ENCODE results near the gene CCSER2. TPM values are rescaled to one million over a fixed set of nuclear protein-coding genes. Genes with fewer than 3 reads are reported as not detected.

The CCSER2 gene
- total RNA-seq, 1 donor from 2014 or later: 80.2 TPM

- Mint-ChIP-seq H3K9me3 (ENCODE audit: unreplicated experiment) (no peaks in the 10 kb centered on the region), H3K4me3 (ENCODE audit: unreplicated experiment) (no peak overlapping the region), H3K27ac (ENCODE audit: unreplicated experiment) (no peak overlapping the region), H3K4me1 (ENCODE audit: unreplicated experiment) (peaks cover 20% of the 10 kb centered on the region), H3K27me3 (ENCODE audit: unreplicated experiment) (no peaks in the 10 kb centered on the region), H3K36me3 (ENCODE audit: low read depth, unreplicated experiment) (peaks cover 9% of the 10 kb centered on the region)
- no peak for DNase-seq (ENCODE audit: low spot score)
- no peak for TF ChIP-seq CTCF (IDR thresholded peaks at IDR 0.05; ENCODE audit: unreplicated experiment)
Measured at GRCh38 chr10:84353052-84353803, 24.8 kb downstream of the CCSER2 start.

GRCh38 chr10:84354623-84355022 is 26.2 kb downstream of the CCSER2 start:
- Mint-ChIP-seq H3K27me3 (ENCODE audit: unreplicated experiment) (no peaks in the 10 kb centered on the region), H3K4me3 (ENCODE audit: unreplicated experiment) (no peak overlapping the region), H3K4me1 (ENCODE audit: unreplicated experiment) (peaks cover 20% of the 10 kb centered on the region), H3K36me3 (ENCODE audit: low read depth, unreplicated experiment) (no peaks in the 10 kb centered on the region), H3K9me3 (ENCODE audit: unreplicated experiment) (no peaks in the 10 kb centered on the region), H3K27ac (ENCODE audit: unreplicated experiment) (no peak overlapping the region)
- no peak for DNase-seq (ENCODE audit: low spot score)
- no peak for TF ChIP-seq CTCF (IDR thresholded peaks at IDR 0.05; ENCODE audit: unreplicated experiment)

GRCh38 chr10:84355106-84355505 is 26.7 kb downstream of the CCSER2 start:
- Mint-ChIP-seq H3K4me3 (ENCODE audit: unreplicated experiment) (no peak overlapping the region), H3K27me3 (ENCODE audit: unreplicated experiment) (no peaks in the 10 kb centered on the region), H3K9me3 (ENCODE audit: unreplicated experiment) (no peaks in the 10 kb centered on the region), H3K36me3 (ENCODE audit: low read depth, unreplicated experiment) (no peaks in the 10 kb centered on the region), H3K4me1 (ENCODE audit: unreplicated experiment) (peaks cover 20% of the 10 kb centered on the region), H3K27ac (ENCODE audit: unreplicated experiment) (no peak overlapping the region)
- no peak for DNase-seq (ENCODE audit: low spot score)
- TF ChIP-seq CTCF (IDR thresholded peaks at IDR 0.05; ENCODE audit: unreplicated experiment): no peak

- no peak for TF ChIP-seq CTCF (IDR thresholded peaks at IDR 0.05; ENCODE audit: unreplicated experiment)
- Mint-ChIP-seq H3K4me3 (ENCODE audit: unreplicated experiment) (no peak overlapping the region), H3K27me3 (ENCODE audit: unreplicated experiment) (no peaks in the 10 kb centered on the region), H3K36me3 (ENCODE audit: low read depth, unreplicated experiment) (no peaks in the 10 kb centered on the region), H3K4me1 (ENCODE audit: unreplicated experiment) (peaks cover 25% of the 10 kb centered on the region), H3K9me3 (ENCODE audit: unreplicated experiment) (no peaks in the 10 kb centered on the region), H3K27ac (ENCODE audit: unreplicated experiment) (no peak overlapping the region)
- DNase-seq (ENCODE audit: low spot score): no peak
Measured at GRCh38 chr10:84356928-84357327, 28.5 kb downstream of the CCSER2 start.

- TF ChIP-seq CTCF (IDR thresholded peaks at IDR 0.05; ENCODE audit: unreplicated experiment): no peak
- Mint-ChIP-seq H3K4me1 (ENCODE audit: unreplicated experiment) (peaks cover 19% of the 10 kb centered on the region), H3K9me3 (ENCODE audit: unreplicated experiment) (no peaks in the 10 kb centered on the region), H3K27me3 (ENCODE audit: unreplicated experiment) (no peaks in the 10 kb centered on the region), H3K4me3 (ENCODE audit: unreplicated experiment) (no peak overlapping the region), H3K27ac (ENCODE audit: unreplicated experiment) (no peak overlapping the region), H3K36me3 (ENCODE audit: low read depth, unreplicated experiment) (no peaks in the 10 kb centered on the region)
- no peak for DNase-seq (ENCODE audit: low spot score)
Measured at GRCh38 chr10:84358743-84359142, 30.4 kb downstream of the CCSER2 start.
